ENCODE measurements around the gene COL21A1.

GRCh38 chr6:56093776-56094175 is 153.6 kb downstream of the COL21A1 start:
- TF ChIP-seq CTCF (IDR thresholded peaks at IDR 0.05) (no peak), POLR2A (IDR thresholded peaks at IDR 0.05) (no peak), POLR2AphosphoS5 (IDR thresholded peaks at IDR 0.05; ENCODE audit: insufficient read depth in 1 of 2, low read depth in 1 of 2) (no peak)

Measured in vagina (tissue), 2 donors.